Neural progenitor cell (in vitro differentiated cells): ENCODE measurements around the gene HIGD1C. TPM values are rescaled to one million over a fixed set of nuclear protein-coding genes. Genes with fewer than 3 reads are reported as not detected.

Experiments used
- DNase-seq: peaks from one replicate; pipeline ENCODE4 v3.0.0-alpha.2; 2016; ENCODE audit warnings: low spot score
- H2AFZ ChIP-seq: fragments of 200-600 bp; sonication (generic); replicated peaks from 2 replicates; pipeline ENCODE4 v1.6.1; 2016; ENCODE audit warnings: antibody characterized with exemption
- H3F3A ChIP-seq: fragments of 200-600 bp; sonication (generic); 2 replicates; pipeline ENCODE4 v1.6.1; 2016; ENCODE audit warnings: antibody characterized with exemption, low read depth
- H3K27ac ChIP-seq: fragments of 200-600 bp; sonication (generic); 2 replicates; pipeline ENCODE4 v1.5.1; 2016; ENCODE audit warnings: mild to moderate bottlenecking
- H3K27me3 ChIP-seq: fragments of 200-600 bp; sonication (generic); 2 replicates; pipeline ENCODE4 v1.6.1; 2016; ENCODE audit warnings: mild to moderate bottlenecking, moderate library complexity
- H3K36me3 ChIP-seq: fragments of 200-600 bp; sonication (generic); 2 replicates; pipeline ENCODE4 v1.5.1; 2016
- H3K4me1 ChIP-seq: fragments of 200-600 bp; sonication (generic); 2 replicates; pipeline ENCODE4 v1.6.1; 2016; ENCODE audit warnings: mixed run types
- H3K4me2 ChIP-seq: fragments of 200-600 bp; sonication (generic); 2 replicates; pipeline ENCODE4 v1.6.1; 2016
- H3K4me3 ChIP-seq: fragments of 200-600 bp; sonication (generic); 2 replicates; pipeline ENCODE4 v1.5.1; 2016
- H3K79me2 ChIP-seq: fragments of 200-600 bp; sonication (generic); 2 replicates; pipeline ENCODE4 v1.6.1; 2016; ENCODE audit warnings: low read depth
- H3K9ac ChIP-seq: fragments of 200-600 bp; sonication (generic); 2 replicates; pipeline ENCODE4 v1.6.1; 2016
- H3K9me3 ChIP-seq: fragments of 200-600 bp; sonication (generic); 2 replicates; pipeline ENCODE4 v1.5.1; 2016; ENCODE audit warnings: low read depth
- H4K20me1 ChIP-seq: fragments of 200-600 bp; sonication (generic); 2 replicates; pipeline ENCODE4 v1.6.1; 2016; ENCODE audit warnings: low read depth
- H3K27ac Mint-ChIP-seq: 3 replicates; pipeline ENCODE4 v1.8.0; 2021; ENCODE audit warnings: mixed read lengths
- H3K27me3 Mint-ChIP-seq: 2 replicates; pipeline ENCODE4 v1.8.0; 2022; ENCODE audit warnings: low read depth, mild to moderate bottlenecking, inconsistent platforms, moderate library complexity, mixed read lengths; ENCODE audit not compliant: insufficient read depth
- H3K36me3 Mint-ChIP-seq: 3 replicates; pipeline ENCODE4 v1.8.0; 2021; ENCODE audit warnings: mixed read lengths
- H3K4me1 Mint-ChIP-seq: 3 replicates; pipeline ENCODE4 v1.8.0; 2021; ENCODE audit warnings: mixed read lengths
- H3K4me3 Mint-ChIP-seq: 3 replicates; pipeline ENCODE4 v1.8.0; 2021; ENCODE audit warnings: mild to moderate bottlenecking, moderate library complexity, mixed read lengths
- H3K9me3 Mint-ChIP-seq: 3 replicates; pipeline ENCODE4 v1.8.0; 2020; ENCODE audit warnings: mixed read lengths
- EZH2 ChIP-seq: fragments of 200-600 bp; sonication (generic); IDR thresholded peaks from 2 replicates; pipeline ENCODE4 v1.6.1; 2017; ENCODE audit warnings: antibody characterized with exemption, mild to moderate bottlenecking, moderate library complexity
- EZH2phosphoT487 ChIP-seq: fragments of 200-600 bp; sonication (generic); IDR thresholded peaks from 2 replicates; pipeline ENCODE4 v1.6.1; 2017; ENCODE audit warnings: antibody characterized with exemption
- total RNA-seq: library from RNA; depleted of rRNA; stranded (reverse); fragments of >200 nt; gene quantifications from 2 replicates; pipeline ENCODE4 v1.2.3, GENCODE V29; 2015; ENCODE audit warnings: low replicate concordance
- TF ChIP-seq, protein P1 (sequence below): fragments of 200-600 bp; sonication (generic); IDR thresholded peaks from 2 replicates; pipeline ENCODE4 v1.5.1; 2017; ENCODE audit warnings: antibody characterized with exemption, mild to moderate bottlenecking

Gene HIGD1C
- total RNA-seq, 1 donor from 2014 or later, result not detected

DNA sequence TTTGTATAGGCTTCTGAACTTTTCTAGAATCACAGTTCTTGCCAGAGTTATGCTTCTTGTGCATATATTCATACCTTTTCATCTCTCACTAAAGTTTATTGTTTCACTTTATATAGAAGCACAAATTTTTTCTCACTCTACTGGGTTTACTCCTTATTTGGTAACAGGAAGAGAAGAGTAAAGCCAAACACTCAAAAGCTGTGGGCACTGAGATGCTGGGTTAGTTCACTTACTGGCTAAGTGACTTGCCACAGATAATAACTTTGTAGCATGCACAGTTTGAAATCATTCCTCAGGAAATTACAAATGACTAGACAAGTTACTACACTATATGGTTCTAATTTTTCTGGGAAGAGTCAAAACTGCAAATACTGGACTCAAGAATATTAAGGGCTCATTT lies 7.8 kb downstream of the HIGD1C start:
- no peak for DNase-seq
- Histone ChIP-seq H3K4me2 (no peak overlapping the region), H4K20me1 (no peaks in the 10 kb centered on the region)

DNA sequence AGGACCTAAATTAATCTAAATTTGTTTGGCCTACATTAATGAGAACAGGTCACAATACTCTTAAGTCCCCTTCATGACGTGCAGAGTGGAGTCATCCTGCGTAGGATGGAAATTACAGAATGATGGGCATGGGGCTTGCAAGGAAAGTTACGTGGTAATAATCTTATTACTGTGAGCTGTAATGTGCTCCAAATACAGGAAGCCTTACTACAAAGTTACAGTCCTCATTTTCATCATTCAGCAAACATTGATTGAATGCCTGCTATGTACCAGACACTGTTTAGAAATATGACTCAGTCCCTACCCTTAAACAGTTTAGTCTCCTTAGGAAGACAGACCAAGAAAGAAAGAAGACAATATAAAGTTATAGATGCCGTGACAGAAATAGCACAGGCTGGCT lies 9.4 kb downstream of the HIGD1C start:
- Mint-ChIP-seq H3K27me3 (peaks cover 4% of the 10 kb centered on the region), H3K36me3 (no peaks in the 10 kb centered on the region), H3K27ac (no peak overlapping the region), H3K4me1 (peaks cover 4% of the 10 kb centered on the region), H3K4me3 (no peak overlapping the region), H3K9me3 (no peaks in the 10 kb centered on the region)
- Histone ChIP-seq H3F3A (no peaks in the 10 kb centered on the region), H3K4me3 (no peak overlapping the region), H3K36me3 (no peaks in the 10 kb centered on the region), H3K79me2 (no peaks in the 10 kb centered on the region), H4K20me1 (no peaks in the 10 kb centered on the region), H3K9me3 (no peaks in the 10 kb centered on the region), H3K9ac (no peak overlapping the region), H3K4me1 (no peaks in the 10 kb centered on the region), H3K27me3 (no peaks in the 10 kb centered on the region), H3K27ac (no peak overlapping the region), H3K4me2 (no peak overlapping the region), H2AFZ (no peak overlapping the region)
- TF ChIP-seq EZH2phosphoT487 (no peak), EZH2 (no peak)
- TF ChIP-seq, protein P1, sequence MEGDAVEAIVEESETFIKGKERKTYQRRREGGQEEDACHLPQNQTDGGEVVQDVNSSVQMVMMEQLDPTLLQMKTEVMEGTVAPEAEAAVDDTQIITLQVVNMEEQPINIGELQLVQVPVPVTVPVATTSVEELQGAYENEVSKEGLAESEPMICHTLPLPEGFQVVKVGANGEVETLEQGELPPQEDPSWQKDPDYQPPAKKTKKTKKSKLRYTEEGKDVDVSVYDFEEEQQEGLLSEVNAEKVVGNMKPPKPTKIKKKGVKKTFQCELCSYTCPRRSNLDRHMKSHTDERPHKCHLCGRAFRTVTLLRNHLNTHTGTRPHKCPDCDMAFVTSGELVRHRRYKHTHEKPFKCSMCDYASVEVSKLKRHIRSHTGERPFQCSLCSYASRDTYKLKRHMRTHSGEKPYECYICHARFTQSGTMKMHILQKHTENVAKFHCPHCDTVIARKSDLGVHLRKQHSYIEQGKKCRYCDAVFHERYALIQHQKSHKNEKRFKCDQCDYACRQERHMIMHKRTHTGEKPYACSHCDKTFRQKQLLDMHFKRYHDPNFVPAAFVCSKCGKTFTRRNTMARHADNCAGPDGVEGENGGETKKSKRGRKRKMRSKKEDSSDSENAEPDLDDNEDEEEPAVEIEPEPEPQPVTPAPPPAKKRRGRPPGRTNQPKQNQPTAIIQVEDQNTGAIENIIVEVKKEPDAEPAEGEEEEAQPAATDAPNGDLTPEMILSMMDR, result no peak
- DNase-seq, result no peak

More for the DNA sequence above, 7.8 kb downstream of the HIGD1C start:
- H3K27me3 ChIP-seq, result no peaks in the 10 kb centered on the region
- TF ChIP-seq, protein P1, result no peak
- TF ChIP-seq EZH2 (no peak), EZH2phosphoT487 (no peak)
- Mint-ChIP-seq H3K27ac (no peak overlapping the region), H3K36me3 (no peaks in the 10 kb centered on the region), H3K27me3 (peaks cover 2% of the 10 kb centered on the region), H3K9me3 (no peaks in the 10 kb centered on the region), H3K4me3 (no peak overlapping the region), H3K4me1 (peaks cover 4% of the 10 kb centered on the region)
- no peak overlapping the region for H2AFZ ChIP-seq
- no peak overlapping the region for H3K4me3 ChIP-seq
- no peak overlapping the region for H3K9ac ChIP-seq
- H3F3A ChIP-seq, result no peaks in the 10 kb centered on the region
- no peaks in the 10 kb centered on the region for H3K79me2 ChIP-seq
- H3K36me3 ChIP-seq, result no peaks in the 10 kb centered on the region
- no peaks in the 10 kb centered on the region for H3K4me1 ChIP-seq
- H3K9me3 ChIP-seq, result no peaks in the 10 kb centered on the region
- no peak overlapping the region for H3K27ac ChIP-seq

DNA sequence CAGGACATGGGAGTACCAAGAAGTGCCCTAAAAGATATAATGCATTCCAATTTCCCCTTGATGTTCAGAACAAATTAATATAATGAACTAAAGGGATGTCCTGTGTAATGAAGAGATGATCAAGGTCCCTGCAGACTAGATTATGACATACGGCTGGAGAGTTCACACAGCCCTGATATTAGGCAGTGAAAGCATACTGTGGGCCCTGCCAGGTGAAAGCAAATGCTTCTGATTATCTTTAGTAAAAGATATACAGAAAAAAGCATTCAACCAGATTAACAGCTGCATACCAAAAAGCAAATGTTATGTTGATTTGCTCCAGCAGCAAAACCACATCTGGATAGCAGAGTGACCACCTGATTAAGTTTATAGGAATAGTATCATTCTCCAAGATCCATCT lies 12.1 kb downstream of the HIGD1C start:
- H3K4me3 ChIP-seq, result no peak overlapping the region
- H3K4me2 ChIP-seq, result no peak overlapping the region
- no peaks in the 10 kb centered on the region for H3K9me3 ChIP-seq
- TF ChIP-seq, protein P1, result no peak
- no peak for TF ChIP-seq EZH2phosphoT487
- no peak for TF ChIP-seq EZH2
- Mint-ChIP-seq H3K4me1 (peaks cover 4% of the 10 kb centered on the region), H3K4me3 (no peak overlapping the region), H3K27me3 (peaks cover 4% of the 10 kb centered on the region), H3K9me3 (no peaks in the 10 kb centered on the region), H3K36me3 (peaks cover 4% of the 10 kb centered on the region), H3K27ac (no peak overlapping the region)
- H3K4me1 ChIP-seq, result no peaks in the 10 kb centered on the region
- no peaks in the 10 kb centered on the region for H4K20me1 ChIP-seq
- no peak overlapping the region for H3K27ac ChIP-seq
- no peak overlapping the region for H3K9ac ChIP-seq
- no peak overlapping the region for H2AFZ ChIP-seq
- no peaks in the 10 kb centered on the region for H3K79me2 ChIP-seq
- H3K27me3 ChIP-seq, result no peaks in the 10 kb centered on the region
- H3F3A ChIP-seq, result no peaks in the 10 kb centered on the region
- no peak for DNase-seq
- no peaks in the 10 kb centered on the region for H3K36me3 ChIP-seq

DNA sequence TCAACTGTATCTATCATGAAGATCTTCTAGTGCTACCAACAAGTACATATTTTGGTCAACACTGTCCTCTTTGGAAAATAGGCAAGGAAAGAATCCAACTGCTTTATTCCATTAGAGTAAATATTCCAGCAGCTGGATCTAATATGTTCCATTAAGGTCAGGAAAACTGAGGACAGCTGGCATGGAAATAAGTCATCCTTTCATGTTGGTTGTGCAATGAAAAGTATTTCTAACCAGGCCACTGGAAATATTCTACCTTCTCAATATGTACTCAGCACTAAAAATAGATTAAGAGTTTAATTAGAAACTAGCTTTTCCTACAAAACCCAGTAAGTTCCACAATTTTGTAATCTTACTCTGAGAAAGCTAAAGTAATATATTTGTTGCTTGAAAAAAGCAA lies 19.6 kb downstream of the HIGD1C start:
- Histone ChIP-seq H3K36me3 (peaks cover 8% of the 10 kb centered on the region), H3K9ac (no peak overlapping the region), H2AFZ (no peak overlapping the region), H3K4me1 (no peaks in the 10 kb centered on the region), H3K27me3 (no peaks in the 10 kb centered on the region), H3K4me3 (no peak overlapping the region), H3K4me2 (no peak overlapping the region), H4K20me1 (no peaks in the 10 kb centered on the region), H3K27ac (no peak overlapping the region), H3K9me3 (no peaks in the 10 kb centered on the region), H3F3A (no peaks in the 10 kb centered on the region), H3K79me2 (no peaks in the 10 kb centered on the region)
- Mint-ChIP-seq H3K9me3 (peaks cover 17% of the 10 kb centered on the region), H3K4me1 (no peaks in the 10 kb centered on the region), H3K27me3 (no peaks in the 10 kb centered on the region), H3K4me3 (no peak overlapping the region), H3K36me3 (peaks cover 37% of the 10 kb centered on the region), H3K27ac (no peak overlapping the region)
- TF ChIP-seq, protein P1, result no peak
- TF ChIP-seq EZH2phosphoT487 (no peak), EZH2 (no peak)
- no peak for DNase-seq
